Smooth muscle cell (in vitro differentiated cells): ENCODE measurements around the gene SNX1. TPM values are rescaled to one million over a fixed set of nuclear protein-coding genes. Genes with fewer than 3 reads are reported as not detected.

Experiments used
- DNase-seq: peaks from one replicate; lab custom pipeline; 2025; ENCODE audit not compliant: unreplicated experiment; lab: John Stamatoyannopoulos, UW
- H2AFZ ChIP-seq: fragments of 200-600 bp; sonication (generic); 2 replicates; pipeline ENCODE4 v1.6.0; 2016; ENCODE audit warnings: antibody characterized with exemption, low read depth, mild to moderate bottlenecking
- H3F3A ChIP-seq: fragments of 200-600 bp; sonication (generic); 2 replicates; pipeline ENCODE4 v1.6.0; 2017; ENCODE audit warnings: antibody characterized with exemption, low read depth
- H3K27ac ChIP-seq: fragments of 200-600 bp; sonication (generic); 2 replicates; pipeline ENCODE4 v1.5.1; 2016; ENCODE audit warnings: low read depth, mild to moderate bottlenecking
- H3K27me3 ChIP-seq: fragments of 200-600 bp; sonication (generic); 2 replicates; pipeline ENCODE4 v1.6.1; 2016; ENCODE audit warnings: low read depth, mild to moderate bottlenecking
- H3K36me3 ChIP-seq: fragments of 200-600 bp; sonication (generic); 2 replicates; pipeline ENCODE4 v1.5.1; 2016; ENCODE audit warnings: low read depth
- H3K4me1 ChIP-seq: fragments of 200-600 bp; sonication (generic); 2 replicates; pipeline ENCODE4 v1.5.1; 2016; ENCODE audit warnings: low read depth
- H3K4me2 ChIP-seq: fragments of 200-600 bp; sonication (generic); 2 replicates; pipeline ENCODE4 v1.6.0; 2016; ENCODE audit warnings: mild to moderate bottlenecking
- H3K4me3 ChIP-seq: fragments of 200-600 bp; sonication (generic); 2 replicates; pipeline ENCODE4 v1.5.1; 2016; ENCODE audit warnings: mild to moderate bottlenecking
- H3K79me2 ChIP-seq: fragments of 200-600 bp; sonication (generic); 2 replicates; pipeline ENCODE4 v1.6.0; 2016; ENCODE audit warnings: low read depth, mild to moderate bottlenecking
- H3K9ac ChIP-seq: fragments of 200-600 bp; sonication (generic); 2 replicates; pipeline ENCODE4 v1.6.0; 2016; ENCODE audit warnings: low read depth
- H3K9me3 ChIP-seq: fragments of 200-600 bp; sonication (generic); replicated peaks from 2 replicates; pipeline ENCODE4 v1.5.1; 2016; ENCODE audit warnings: low read depth
- H4K20me1 ChIP-seq: fragments of 200-600 bp; sonication (generic); 2 replicates; pipeline ENCODE4 v1.6.0; 2016; ENCODE audit warnings: low read depth
- WGBS: methylation state at CpG from one replicate; pipeline ENCODE4 v1.1.7; 2016; ENCODE audit warnings: low lambda C conversion rate; 5-methylcytosine and 5-hydroxymethylcytosine counted together
- polyA plus RNA-seq: library from polyadenylated mRNA; unstranded; fragments of >200 nt; fragmentation: Nextera tagmentation; extraction: Ambion mirVana; gene quantifications from 2 replicates; pipeline ENCODE4 v1.2.1, GENCODE V29; 2016
- total RNA-seq: library from RNA; depleted of rRNA; stranded (reverse); fragments of >200 nt; gene quantifications from 2 replicates; pipeline ENCODE4 v1.2.3, GENCODE V29; 2014
- TF ChIP-seq, protein P1 (sequence below): fragments of 200-600 bp; sonication (generic); IDR thresholded peaks from 2 replicates; pipeline ENCODE4 v1.5.1; 2017; ENCODE audit warnings: borderline replicate concordance, mild to moderate bottlenecking, antibody characterized with exemption; ENCODE audit not compliant: insufficient read depth, poor library complexity, severe bottlenecking

Gene SNX1
- total and polyA plus RNA-seq, 2 experiments from 2014 or later, result 33.8 to 41.2 TPM

DNA sequence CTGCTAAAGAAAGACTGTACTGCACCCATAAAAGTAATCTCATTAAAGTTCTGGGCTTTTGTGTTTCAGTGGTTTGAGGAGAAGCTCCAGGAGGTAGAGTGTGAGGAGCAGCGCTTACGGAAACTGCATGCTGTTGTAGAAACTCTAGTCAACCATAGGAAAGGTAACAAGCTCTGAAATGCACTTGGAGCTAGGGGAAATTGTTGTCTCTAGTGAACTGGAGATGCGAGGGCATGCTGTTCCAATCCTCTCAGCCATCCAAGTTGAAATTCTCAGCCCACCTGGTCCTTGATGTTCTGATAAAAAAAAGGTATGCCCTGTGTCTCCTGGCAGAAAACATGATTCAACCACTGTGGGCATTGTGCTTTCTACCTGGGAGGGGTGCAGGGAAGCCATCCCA, 34.4 kb downstream of the SNX1 start:
- H3K27me3 ChIP-seq, result no peaks in the 10 kb centered on the region
- no peaks in the 10 kb centered on the region for H3K9me3 ChIP-seq
- no peaks in the 10 kb centered on the region for H3K79me2 ChIP-seq
- peaks cover 25% of the 10 kb centered on the region for H3K36me3 ChIP-seq
- H3K4me3 ChIP-seq, result no peak overlapping the region
- H2AFZ ChIP-seq, result no peak overlapping the region
- no peak for DNase-seq
- no peaks in the 10 kb centered on the region for H4K20me1 ChIP-seq
- H3K4me1 ChIP-seq, result no peaks in the 10 kb centered on the region
- H3K9ac ChIP-seq, result no peak overlapping the region
- TF ChIP-seq, protein P1, sequence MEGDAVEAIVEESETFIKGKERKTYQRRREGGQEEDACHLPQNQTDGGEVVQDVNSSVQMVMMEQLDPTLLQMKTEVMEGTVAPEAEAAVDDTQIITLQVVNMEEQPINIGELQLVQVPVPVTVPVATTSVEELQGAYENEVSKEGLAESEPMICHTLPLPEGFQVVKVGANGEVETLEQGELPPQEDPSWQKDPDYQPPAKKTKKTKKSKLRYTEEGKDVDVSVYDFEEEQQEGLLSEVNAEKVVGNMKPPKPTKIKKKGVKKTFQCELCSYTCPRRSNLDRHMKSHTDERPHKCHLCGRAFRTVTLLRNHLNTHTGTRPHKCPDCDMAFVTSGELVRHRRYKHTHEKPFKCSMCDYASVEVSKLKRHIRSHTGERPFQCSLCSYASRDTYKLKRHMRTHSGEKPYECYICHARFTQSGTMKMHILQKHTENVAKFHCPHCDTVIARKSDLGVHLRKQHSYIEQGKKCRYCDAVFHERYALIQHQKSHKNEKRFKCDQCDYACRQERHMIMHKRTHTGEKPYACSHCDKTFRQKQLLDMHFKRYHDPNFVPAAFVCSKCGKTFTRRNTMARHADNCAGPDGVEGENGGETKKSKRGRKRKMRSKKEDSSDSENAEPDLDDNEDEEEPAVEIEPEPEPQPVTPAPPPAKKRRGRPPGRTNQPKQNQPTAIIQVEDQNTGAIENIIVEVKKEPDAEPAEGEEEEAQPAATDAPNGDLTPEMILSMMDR, result no peak
- no peaks in the 10 kb centered on the region for H3F3A ChIP-seq
- WGBS, result 98% methylated on average over 3 of the region's 3 CpGs
- no peak overlapping the region for H3K4me2 ChIP-seq
- H3K27ac ChIP-seq, result no peak overlapping the region

DNA sequence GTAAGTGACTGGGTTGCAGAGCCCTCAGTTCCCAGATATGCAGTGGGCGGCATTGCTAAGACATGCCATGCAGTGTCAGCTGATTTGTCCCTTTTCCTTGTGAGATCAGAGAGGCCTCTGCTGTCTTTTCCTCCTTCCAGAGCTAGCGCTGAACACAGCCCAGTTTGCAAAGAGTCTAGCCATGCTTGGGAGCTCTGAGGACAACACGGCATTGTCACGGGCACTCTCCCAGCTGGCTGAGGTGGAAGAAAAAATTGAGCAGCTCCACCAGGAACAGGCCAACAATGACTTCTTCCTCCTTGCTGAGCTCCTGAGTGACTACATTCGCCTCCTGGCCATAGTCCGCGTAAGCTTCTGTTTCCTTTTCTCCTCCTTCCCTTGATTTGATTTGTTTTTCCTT, 35.8 kb downstream of the SNX1 start:
- Histone ChIP-seq H3K27me3 (no peaks in the 10 kb centered on the region), H3K9ac (no peak overlapping the region), H3F3A (no peaks in the 10 kb centered on the region), H3K4me1 (no peaks in the 10 kb centered on the region), H3K27ac (no peak overlapping the region), H2AFZ (no peak overlapping the region), H3K79me2 (no peaks in the 10 kb centered on the region), H4K20me1 (no peaks in the 10 kb centered on the region), H3K9me3 (no peaks in the 10 kb centered on the region), H3K4me3 (no peak overlapping the region), H3K36me3 (peaks cover 25% of the 10 kb centered on the region), H3K4me2 (no peak overlapping the region)
- TF ChIP-seq, protein P1, result no peak
- 95% methylated on average over 7 of the region's 7 CpGs for WGBS
- DNase-seq, result no peak

DNA sequence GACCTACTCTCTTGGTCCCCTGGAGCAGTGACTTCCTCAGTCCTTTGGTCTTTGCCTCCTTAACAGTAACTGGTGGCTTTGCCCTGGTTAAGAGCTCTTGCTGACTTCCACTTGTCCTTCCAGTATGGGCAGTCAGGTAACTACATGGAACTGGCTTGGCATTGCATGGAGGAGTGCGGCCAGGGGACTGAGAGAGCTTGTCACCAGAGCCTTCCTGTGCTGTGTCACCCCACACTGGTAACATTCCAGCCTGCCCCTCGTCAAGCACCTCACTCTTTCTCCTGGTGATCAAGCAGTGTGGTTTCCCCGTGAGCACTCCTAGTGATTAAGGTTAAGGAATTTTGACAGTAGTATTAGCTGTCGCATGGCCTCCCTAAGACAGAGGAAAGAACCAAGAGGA, 36.4 kb downstream of the SNX1 start:
- H2AFZ ChIP-seq, result no peak overlapping the region
- DNase-seq, result no peak
- peaks cover 22% of the 10 kb centered on the region for H3K36me3 ChIP-seq
- no peaks in the 10 kb centered on the region for H3K27me3 ChIP-seq
- TF ChIP-seq, protein P1, result no peak
- H3K4me3 ChIP-seq, result no peak overlapping the region
- no peaks in the 10 kb centered on the region for H4K20me1 ChIP-seq
- H3F3A ChIP-seq, result no peaks in the 10 kb centered on the region
- WGBS, result 87% methylated on average over 4 of the region's 4 CpGs
- no peaks in the 10 kb centered on the region for H3K9me3 ChIP-seq
- no peaks in the 10 kb centered on the region for H3K4me1 ChIP-seq
- H3K4me2 ChIP-seq, result no peak overlapping the region
- no peaks in the 10 kb centered on the region for H3K79me2 ChIP-seq
- no peak overlapping the region for H3K27ac ChIP-seq
- no peak overlapping the region for H3K9ac ChIP-seq

DNA sequence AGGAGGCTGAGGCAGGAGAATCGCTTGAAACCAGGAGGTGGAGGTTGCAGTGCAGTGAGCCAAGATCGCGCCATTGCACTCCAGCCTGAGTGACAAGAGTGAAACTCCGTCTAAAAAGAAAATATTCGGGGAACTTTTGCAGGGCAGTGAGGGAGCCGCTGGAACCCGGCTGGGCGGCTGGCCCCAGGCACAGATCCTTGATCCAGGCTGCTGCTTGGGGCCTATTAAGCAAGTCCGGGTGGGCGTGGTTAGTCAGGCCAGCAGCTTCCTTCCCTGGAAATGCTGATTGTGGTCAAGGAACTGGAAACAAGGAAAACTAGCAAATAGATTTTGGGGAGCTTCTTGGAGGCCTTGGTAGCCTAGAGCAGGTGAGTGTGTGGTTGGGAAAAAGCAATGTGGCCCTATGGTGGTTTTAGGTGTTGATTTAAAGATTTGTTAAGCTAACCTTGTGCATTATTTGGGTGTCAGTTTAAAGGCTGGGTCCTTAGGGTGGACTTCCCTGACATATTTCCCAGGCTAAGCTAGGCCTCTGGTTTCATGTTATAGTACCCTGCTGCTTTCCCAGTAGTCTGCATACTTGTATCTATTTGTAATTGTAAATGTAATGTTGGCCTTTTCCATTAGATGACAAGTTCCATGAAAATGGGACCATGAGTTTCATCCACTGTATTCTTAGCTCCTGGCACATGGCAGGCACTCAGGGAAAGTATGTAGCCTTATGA, 38.0 kb downstream of the SNX1 start:
- 82% methylated on average over 10 of the region's 10 CpGs for WGBS
- TF ChIP-seq, protein P1, result no peak
- no peaks in the 10 kb centered on the region for H3K27me3 ChIP-seq
- no peaks in the 10 kb centered on the region for H3F3A ChIP-seq
- no peak overlapping the region for H3K4me3 ChIP-seq
- H3K4me1 ChIP-seq, result no peaks in the 10 kb centered on the region
- H4K20me1 ChIP-seq, result no peaks in the 10 kb centered on the region
- H3K9ac ChIP-seq, result no peak overlapping the region
- H3K9me3 ChIP-seq, result no peaks in the 10 kb centered on the region
- peaks cover 12% of the 10 kb centered on the region for H3K36me3 ChIP-seq
- no peaks in the 10 kb centered on the region for H3K79me2 ChIP-seq
- H3K27ac ChIP-seq, result no peak overlapping the region
- H2AFZ ChIP-seq, result no peak overlapping the region
- H3K4me2 ChIP-seq, result no peak overlapping the region
- DNase-seq, result no peak
